ENCODE data around the gene MRPL4. TPM values are rescaled to one million over a fixed set of nuclear protein-coding genes. Genes with fewer than 3 reads are reported as not detected.

The MRPL4 gene
- total RNA-seq, 1 experiment from 2014 or later, result 157 TPM

- no peak for DNase-seq (ENCODE audit: low spot score)
Measured at GRCh38 chr19:10289167-10289835, 37.3 kb downstream of the MRPL4 start.

- DNase-seq (ENCODE audit: low spot score), result no peak
Measured at GRCh38 chr19:10289836-10290356, 37.9 kb downstream of the MRPL4 start, which contains the start of gene ICAM5. Gene ICAM5, plus strand, starts transcription at chr19:10289952. Its CDS starts 92 bp downstream, at chr19:10290044.

- DNase-seq (ENCODE audit: low spot score), result no peak
Measured at GRCh38 chr19:10290357-10290875, 38.4 kb downstream of the MRPL4 start.

GRCh38 chr19:10290876-10291553 lies 39.0 kb downstream of the MRPL4 start:
- DNase-seq (ENCODE audit: low spot score), result peak; percentile 33

DNA sequence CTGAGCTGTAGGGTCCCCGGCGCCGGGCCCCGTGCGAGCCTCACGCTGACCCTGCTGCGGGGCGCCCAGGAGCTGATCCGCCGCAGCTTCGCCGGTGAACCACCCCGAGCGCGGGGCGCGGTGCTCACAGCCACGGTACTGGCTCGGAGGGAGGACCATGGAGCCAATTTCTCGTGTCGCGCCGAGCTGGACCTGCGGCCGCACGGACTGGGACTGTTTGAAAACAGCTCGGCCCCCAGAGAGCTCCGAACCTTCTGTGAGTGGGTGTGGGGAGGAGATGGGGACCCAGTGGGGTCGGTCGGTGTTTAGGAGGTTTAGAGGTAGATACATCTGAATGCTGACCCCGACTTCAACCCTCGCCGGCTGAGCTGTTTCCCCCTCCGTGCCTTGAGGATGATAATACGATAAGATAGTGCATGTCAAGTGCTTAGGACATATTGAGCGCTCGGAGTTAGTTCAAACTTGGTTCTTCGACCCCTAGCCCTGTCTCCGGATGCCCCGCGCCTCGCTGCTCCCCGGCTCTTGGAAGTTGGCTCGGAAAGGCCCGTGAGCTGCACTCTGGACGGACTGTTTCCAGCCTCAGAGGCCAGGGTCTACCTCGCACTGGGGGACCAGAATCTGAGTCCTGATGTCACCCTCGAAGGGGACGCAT lies 39.7 kb downstream of the MRPL4 start:
- DNase-seq (ENCODE audit: low spot score), result no peak

DNA sequence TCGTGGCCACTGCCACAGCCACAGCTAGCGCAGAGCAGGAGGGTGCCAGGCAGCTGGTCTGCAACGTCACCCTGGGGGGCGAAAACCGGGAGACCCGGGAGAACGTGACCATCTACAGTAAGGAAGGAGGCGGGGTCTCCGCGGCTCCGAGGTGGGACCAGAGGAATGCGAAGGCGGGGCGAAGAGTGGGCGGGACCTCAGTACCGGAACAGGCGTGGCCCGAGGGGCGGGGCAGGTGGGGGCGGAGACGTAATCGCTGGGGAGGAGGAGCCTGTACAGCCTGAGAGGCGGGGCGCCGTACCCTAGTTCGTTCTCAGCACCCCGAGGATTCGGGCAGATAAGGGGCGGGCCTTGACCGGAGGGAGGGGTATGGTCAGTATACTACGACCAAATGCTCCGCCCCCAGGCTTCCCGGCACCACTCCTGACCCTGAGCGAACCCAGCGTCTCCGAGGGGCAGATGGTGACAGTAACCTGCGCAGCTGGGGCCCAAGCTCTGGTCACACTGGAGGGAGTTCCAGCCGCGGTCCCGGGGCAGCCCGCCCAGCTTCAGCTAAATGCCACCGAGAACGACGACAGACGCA lies 40.3 kb downstream of the MRPL4 start:
- peak; percentile 33 for DNase-seq (ENCODE audit: low spot score)

- no peak for DNase-seq (ENCODE audit: low spot score)
Measured at GRCh38 chr19:10292789-10293636, 41.0 kb downstream of the MRPL4 start.

DNA sequence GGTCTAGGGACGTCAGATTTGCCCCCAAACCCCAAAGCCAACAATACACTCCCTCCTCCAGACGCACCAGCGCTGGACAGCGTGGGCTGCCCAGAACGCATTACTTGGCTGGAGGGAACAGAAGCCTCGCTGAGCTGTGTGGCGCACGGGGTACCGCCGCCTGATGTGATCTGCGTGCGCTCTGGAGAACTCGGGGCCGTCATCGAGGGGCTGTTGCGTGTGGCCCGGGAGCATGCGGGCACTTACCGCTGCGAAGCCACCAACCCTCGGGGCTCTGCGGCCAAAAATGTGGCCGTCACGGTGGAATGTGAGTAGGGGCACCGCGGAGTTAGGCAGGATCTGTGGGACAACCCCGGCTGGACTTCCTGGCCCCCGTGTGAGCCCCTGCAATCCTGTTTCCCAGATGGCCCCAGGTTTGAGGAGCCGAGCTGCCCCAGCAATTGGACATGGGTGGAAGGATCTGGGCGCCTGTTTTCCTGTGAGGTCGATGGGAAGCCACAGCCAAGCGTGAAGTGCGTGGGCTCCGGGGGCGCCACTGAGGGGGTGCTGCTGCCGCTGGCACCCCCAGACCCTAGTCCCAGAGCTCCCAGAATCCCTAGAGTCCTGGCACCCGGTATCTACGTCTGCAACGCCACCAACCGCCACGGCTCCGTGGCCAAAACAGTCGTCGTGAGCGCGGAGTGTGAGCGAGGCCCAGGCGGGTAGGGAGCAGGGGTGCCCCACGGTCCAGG lies 41.8 kb downstream of the MRPL4 start:
- DNase-seq (ENCODE audit: low spot score), result no peak

- no peak for DNase-seq (ENCODE audit: low spot score)
Measured at GRCh38 chr19:10294368-10294697, 42.3 kb downstream of the MRPL4 start.

DNA sequence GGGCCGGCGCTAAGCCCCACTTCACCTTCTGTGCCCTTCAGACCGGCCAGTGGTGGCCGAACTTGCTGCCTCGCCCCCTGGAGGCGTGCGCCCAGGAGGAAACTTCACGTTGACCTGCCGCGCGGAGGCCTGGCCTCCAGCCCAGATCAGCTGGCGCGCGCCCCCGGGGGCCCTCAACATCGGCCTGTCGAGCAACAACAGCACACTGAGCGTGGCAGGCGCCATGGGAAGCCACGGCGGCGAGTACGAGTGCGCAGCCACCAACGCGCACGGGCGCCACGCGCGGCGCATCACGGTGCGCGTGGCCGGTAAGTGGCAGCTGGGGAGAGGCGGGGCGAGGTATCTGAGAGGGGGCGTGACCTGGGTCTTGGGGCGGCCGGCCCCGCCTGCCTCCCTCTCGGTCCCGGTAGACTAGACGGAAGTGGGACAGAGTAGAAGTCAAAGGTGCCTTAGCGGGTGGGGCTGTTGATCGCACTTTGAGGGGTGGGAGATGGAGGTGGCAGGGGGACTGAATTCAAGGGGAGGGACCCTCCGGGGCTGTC lies 43.4 kb downstream of the MRPL4 start:
- DNase-seq (ENCODE audit: low spot score), result no peak

GRCh38 chr19:10295847-10296591 lies 44.0 kb downstream of the MRPL4 start:
- no peak for DNase-seq (ENCODE audit: low spot score)

- no peak for DNase-seq (ENCODE audit: low spot score)
Measured at GRCh38 chr19:10299545-10300458, 47.8 kb downstream of the MRPL4 start.

DNA sequence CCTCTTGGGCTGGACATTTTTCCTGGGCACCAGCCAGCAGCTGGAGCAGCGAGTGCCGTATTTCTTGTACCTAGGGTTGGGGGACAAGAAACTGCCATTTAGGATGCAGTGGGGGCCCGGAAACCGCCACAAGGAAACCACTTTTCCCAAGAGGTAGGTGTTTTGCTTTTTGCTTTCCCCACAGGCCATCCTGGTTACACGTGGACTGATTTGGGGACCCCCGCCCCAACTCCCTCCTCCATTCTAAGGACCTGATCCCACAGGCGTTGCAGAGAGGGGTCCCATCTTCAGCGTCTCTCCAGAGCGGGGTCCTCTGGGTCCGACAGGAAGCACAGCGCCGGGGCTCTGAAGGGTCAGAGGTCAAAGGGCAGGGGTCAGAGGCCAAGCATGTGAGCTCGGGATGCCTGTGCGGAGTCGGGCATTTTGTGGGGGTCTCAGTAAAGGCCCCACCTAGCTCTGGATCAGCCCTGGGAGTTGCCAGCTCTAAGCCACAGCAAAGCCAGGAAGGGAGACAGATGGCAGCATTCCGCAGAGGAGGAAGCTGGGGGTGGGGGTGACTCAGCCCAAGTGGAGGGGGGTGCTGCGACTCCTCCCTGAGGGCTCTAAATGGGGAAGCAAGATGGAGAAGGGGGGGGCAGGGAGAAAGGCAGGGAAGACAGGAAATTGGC lies 53.3 kb downstream of the MRPL4 start:
- DNase-seq (ENCODE audit: low spot score), result peak; percentile 62

DNA sequence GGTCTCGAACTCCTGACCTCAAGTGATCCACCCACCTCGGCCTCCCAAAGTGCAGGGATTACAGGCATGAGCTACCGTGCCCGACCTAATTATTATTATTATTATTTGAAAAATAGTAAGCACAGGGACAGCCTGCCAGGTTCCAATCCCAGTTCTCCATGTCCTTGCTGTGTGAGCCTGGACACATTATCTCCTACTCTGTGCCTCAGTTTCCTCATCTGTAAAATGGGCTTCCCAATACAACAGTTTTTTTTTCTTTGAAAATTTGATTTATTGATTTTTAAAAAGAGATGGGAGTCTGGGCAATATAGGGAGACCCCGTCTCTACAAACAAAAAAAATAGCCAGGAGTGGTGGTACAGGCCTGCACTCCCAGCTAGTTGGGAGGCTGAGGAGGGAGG lies 54.3 kb downstream of the MRPL4 start:
- DNase-seq (ENCODE audit: low spot score), result no peak

GRCh38 chr19:10309423-10309822 lies 57.4 kb downstream of the MRPL4 start, which contains the start of gene ZGLP1:
Gene ZGLP1, minus strand, starts transcription at chr19:10309815.
- no peak for DNase-seq (ENCODE audit: low spot score)
